IPS-11a (cell line): ENCODE measurements around the gene NT5E.
A peak's percentile ranks its signal among the peaks of the same experiment; 100 is the strongest.

ENCODE experiments used
- H3K4me3 ChIP-seq: one replicate; pipeline ENCODE4 v1.5.1; 2013; ENCODE audit warnings: low read depth, low read length, control low read depth

Gene NT5E

GRCh38 chr6:85421181-85421580, 28.7 kb upstream of the NT5E start:
- H3K4me3 ChIP-seq: no peak overlapping the region

- no peak overlapping the region for H3K4me3 ChIP-seq
These were observed 27.9 kb upstream of the NT5E start for GRCh38 chr6:85421972-85422371.

- no peak overlapping the region for H3K4me3 ChIP-seq
These were observed 26.9 kb upstream of the NT5E start for GRCh38 chr6:85422996-85423395.

GRCh38 chr6:85424981-85425380, 24.9 kb upstream of the NT5E start:
- no peak overlapping the region for H3K4me3 ChIP-seq

GRCh38 chr6:85425997-85426396, 23.9 kb upstream of the NT5E start:
- H3K4me3 ChIP-seq: no peak overlapping the region

GRCh38 chr6:85428486-85428885, 21.4 kb upstream of the NT5E start:
- no peak overlapping the region for H3K4me3 ChIP-seq

GRCh38 chr6:85429346-85429745, 20.5 kb upstream of the NT5E start:
- no peak overlapping the region for H3K4me3 ChIP-seq

GRCh38 chr6:85431271-85431670, 18.6 kb upstream of the NT5E start:
- H3K4me3 ChIP-seq: no peak overlapping the region

- no peak overlapping the region for H3K4me3 ChIP-seq
These were observed 17.3 kb upstream of the NT5E start for GRCh38 chr6:85432554-85432953.

GRCh38 chr6:85435851-85436250, 14.0 kb upstream of the NT5E start:
- no peak overlapping the region for H3K4me3 ChIP-seq

GRCh38 chr6:85436411-85436810, 13.5 kb upstream of the NT5E start:
- no peak overlapping the region for H3K4me3 ChIP-seq

- H3K4me3 ChIP-seq: no peak overlapping the region
These were observed 12.9 kb upstream of the NT5E start for GRCh38 chr6:85436939-85437495.

- H3K4me3 ChIP-seq: no peak overlapping the region
These were observed 6.3 kb upstream of the NT5E start for GRCh38 chr6:85443349-85444117.

- H3K4me3 ChIP-seq: peak overlapping the region; percentile 66
These were observed 480 bp upstream of the NT5E start for GRCh38 chr6:85449388-85449817.

- no peak overlapping the region for H3K4me3 ChIP-seq
These were observed 1.9 kb downstream of the NT5E start for GRCh38 chr6:85451565-85452306.

- no peak overlapping the region for H3K4me3 ChIP-seq
These were observed 2.6 kb downstream of the NT5E start for GRCh38 chr6:85452441-85452881.

GRCh38 chr6:85453052-85453451, 3.2 kb downstream of the NT5E start:
- H3K4me3 ChIP-seq: no peak overlapping the region

GRCh38 chr6:85453490-85453889, 3.6 kb downstream of the NT5E start:
- no peak overlapping the region for H3K4me3 ChIP-seq

GRCh38 chr6:85455471-85456026, 5.7 kb downstream of the NT5E start:
- no peak overlapping the region for H3K4me3 ChIP-seq

- no peak overlapping the region for H3K4me3 ChIP-seq
These were observed 6.9 kb downstream of the NT5E start for GRCh38 chr6:85456782-85457181.

- H3K4me3 ChIP-seq: no peak overlapping the region
These were observed 8.3 kb downstream of the NT5E start for GRCh38 chr6:85458184-85458583.

GRCh38 chr6:85458782-85459181, 8.9 kb downstream of the NT5E start:
- no peak overlapping the region for H3K4me3 ChIP-seq
